NT2/D1 (cell line): ENCODE measurements around the gene SELE.

Source experiments
- DNase-seq: peaks from one replicate; pipeline ENCODE4 v3.0.0-alpha.2; 2011; ENCODE audit warnings: low read depth, low spot score
- H3K27me3 ChIP-seq: 2 replicates; pipeline ENCODE4 v1.6.0; 2011; ENCODE audit warnings: mild to moderate bottlenecking; ENCODE audit not compliant: insufficient read length, insufficient read depth
- H3K36me3 ChIP-seq: 2 replicates; pipeline ENCODE4 v1.6.1; 2011; ENCODE audit warnings: mild to moderate bottlenecking, low read length, mixed read lengths; ENCODE audit not compliant: insufficient read depth, insufficient read length
- H3K4me1 ChIP-seq: 2 replicates; pipeline ENCODE4 v1.5.1; 2011; ENCODE audit not compliant: insufficient read depth, insufficient read length
- H3K4me3 ChIP-seq: 2 replicates; pipeline ENCODE4 v1.5.1; 2011; ENCODE audit warnings: low read depth; ENCODE audit not compliant: insufficient read length
- H3K9ac ChIP-seq: 2 replicates; pipeline ENCODE4 v1.6.0; 2011; ENCODE audit warnings: low read depth; ENCODE audit not compliant: insufficient read length
- H3K9me3 ChIP-seq: 2 replicates; pipeline ENCODE4 v1.5.1; 2011; ENCODE audit warnings: mild to moderate bottlenecking, low read length; ENCODE audit not compliant: insufficient read depth
- SUZ12 ChIP-seq: IDR thresholded peaks from 2 replicates; pipeline ENCODE4 v1.6.1; 2011; ENCODE audit not compliant: insufficient read length, insufficient read depth; ENCODE audit errors: extremely low read depth
- YY1 ChIP-seq: IDR thresholded peaks from 2 replicates; pipeline ENCODE4 v1.6.1; 2011; ENCODE audit not compliant: insufficient read length, insufficient read depth
- ZNF274 ChIP-seq: IDR thresholded peaks from 2 replicates; pipeline ENCODE4 v1.6.1; 2011; ENCODE audit warnings: mild to moderate bottlenecking, low read depth, low read length

The SELE gene

GRCh38 chr1:169707912-169708604 lies 25.8 kb downstream of the SELE start:
- no peaks in the 10 kb centered on the region for H3K4me1 ChIP-seq

GRCh38 chr1:169704797-169705196 lies 29.1 kb downstream of the SELE start:
- Histone ChIP-seq H3K36me3 (no peaks in the 10 kb centered on the region), H3K27me3 (no peaks in the 10 kb centered on the region), H3K4me3 (no peak overlapping the region), H3K9me3 (no peaks in the 10 kb centered on the region), H3K9ac (no peak overlapping the region), H3K4me1 (no peaks in the 10 kb centered on the region)
- no peak for DNase-seq
- no peak for TF ChIP-seq ZNF274

More at GRCh38 chr1:169707912-169708604, 25.8 kb downstream of the SELE start:
- Histone ChIP-seq H3K4me3 (no peak overlapping the region), H3K36me3 (no peaks in the 10 kb centered on the region), H3K27me3 (no peaks in the 10 kb centered on the region), H3K9ac (no peak overlapping the region), H3K9me3 (no peaks in the 10 kb centered on the region)
- TF ChIP-seq YY1 (no peak), SUZ12 (no peak), ZNF274 (no peak)
- DNase-seq: no peak

- Histone ChIP-seq H3K4me3 (no peak overlapping the region), H3K9ac (no peak overlapping the region), H3K27me3 (no peaks in the 10 kb centered on the region), H3K9me3 (no peaks in the 10 kb centered on the region), H3K4me1 (no peaks in the 10 kb centered on the region), H3K36me3 (no peaks in the 10 kb centered on the region)
- no peak for DNase-seq
- no peak for TF ChIP-seq SUZ12
- TF ChIP-seq ZNF274: no peak
- TF ChIP-seq YY1: no peak
These were observed 32.4 kb downstream of the SELE start for GRCh38 chr1:169701261-169702005.

GRCh38 chr1:169699707-169700106 lies 34.2 kb downstream of the SELE start:
- no peaks in the 10 kb centered on the region for H3K36me3 ChIP-seq
- H3K9ac ChIP-seq: no peak overlapping the region
- no peak for TF ChIP-seq YY1
- no peaks in the 10 kb centered on the region for H3K27me3 ChIP-seq
- DNase-seq: no peak
- no peak overlapping the region for H3K4me3 ChIP-seq
- no peaks in the 10 kb centered on the region for H3K4me1 ChIP-seq
- no peaks in the 10 kb centered on the region for H3K9me3 ChIP-seq

GRCh38 chr1:169698976-169699375 lies 34.9 kb downstream of the SELE start:
- H3K27me3 ChIP-seq: no peaks in the 10 kb centered on the region
- no peak for DNase-seq
- no peak overlapping the region for H3K9ac ChIP-seq
- H3K4me3 ChIP-seq: no peak overlapping the region
- no peaks in the 10 kb centered on the region for H3K4me1 ChIP-seq
- H3K36me3 ChIP-seq: no peaks in the 10 kb centered on the region
- no peaks in the 10 kb centered on the region for H3K9me3 ChIP-seq
- TF ChIP-seq YY1 (no peak), SUZ12 (no peak), ZNF274 (no peak)

GRCh38 chr1:169697755-169698154 lies 36.1 kb downstream of the SELE start:
- H3K9ac ChIP-seq: no peak overlapping the region
- H3K9me3 ChIP-seq: no peaks in the 10 kb centered on the region
- DNase-seq: no peak
- no peak for TF ChIP-seq ZNF274
- TF ChIP-seq SUZ12: no peak
- no peak for TF ChIP-seq YY1
- H3K27me3 ChIP-seq: no peaks in the 10 kb centered on the region
- no peaks in the 10 kb centered on the region for H3K4me1 ChIP-seq
- H3K4me3 ChIP-seq: no peak overlapping the region
- H3K36me3 ChIP-seq: no peaks in the 10 kb centered on the region

GRCh38 chr1:169696273-169697100 lies 37.4 kb downstream of the SELE start:
- Histone ChIP-seq H3K4me3 (no peak overlapping the region), H3K9ac (no peak overlapping the region), H3K4me1 (no peaks in the 10 kb centered on the region), H3K27me3 (no peaks in the 10 kb centered on the region), H3K36me3 (no peaks in the 10 kb centered on the region), H3K9me3 (no peaks in the 10 kb centered on the region)
- DNase-seq: no peak
- TF ChIP-seq ZNF274: no peak
- TF ChIP-seq SUZ12: no peak
- TF ChIP-seq YY1: no peak
